ENCODE results near the gene MLLT1. TPM values are rescaled to one million over a fixed set of nuclear protein-coding genes. Genes with fewer than 3 reads are reported as not detected.

The MLLT1 gene
- total and polyA plus RNA-seq, 10 of the 15 experiments (the other 5 are each of a cell fraction or from before 2014, with no cell fraction given): 0.16 to 61.1 (median 8.5) TPM

DNA sequence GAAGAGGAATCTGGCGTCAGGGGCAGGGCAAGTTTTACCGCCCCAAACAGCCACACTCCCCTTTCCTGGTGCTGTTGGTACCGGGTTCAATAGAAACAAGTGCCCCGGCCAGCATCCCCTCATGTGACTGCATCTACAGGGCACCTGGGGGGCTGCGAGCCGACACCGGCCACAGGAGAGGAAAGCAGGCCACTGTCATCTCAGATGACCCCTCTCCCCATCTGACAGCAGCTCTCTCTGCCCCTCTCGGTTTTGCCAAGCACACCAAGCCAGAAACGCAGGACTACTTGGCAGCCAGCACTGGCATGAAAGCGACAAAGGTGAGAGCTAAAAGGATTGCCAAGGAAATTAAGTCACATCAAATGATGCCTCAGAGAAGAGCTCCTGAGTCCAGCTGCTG, 37.1 kb downstream of the MLLT1 start:
- H3K36me3 ChIP-seq (ENCODE audit: control insufficient read depth in 2 of 2, insufficient read depth in 2 of 2, low read length in 1 of 2): peaks cover 5 to 10% of the 10 kb centered on the region in 2 experiments; a peak in 3 of 4 replicates
- ChIA-PET CTCF (interaction anchor here (1.1 kb wide), 1 partner anchor 24 kb away, joined by 4 read pairs; no protein-coding TSS in a partner anchor), SMC1A (ENCODE audit: uncharacterized antibody, unreplicated experiment) (no interaction called here), RAD21 (ENCODE audit: unreplicated experiment) (no interaction called here), POLR2A (interaction anchor here (0.6 kb wide), 1 partner anchor 24 kb away, joined by 3 read pairs; no protein-coding TSS in a partner anchor)
- WGBS (ENCODE audit: insufficient coverage, insufficient replicate concordance, low lambda C conversion rate, missing lambda C conversion rate): 92% methylated on average over 10 of the region's 10 CpGs
- peaks cover 18% of the 10 kb centered on the region for H3K4me1 ChIP-seq (ENCODE audit: control insufficient read depth, insufficient read depth, low read length)
- in situ Hi-C loops (cut with MboI) (no loop called here), intact Hi-C loops (cut with micrococcal nuclease; ENCODE audit: unreplicated experiment) (no loop called here)
- no TSS peak for BruUV-seq (replicated peaks)
- FAIRE-seq (no peak), ATAC-seq (no peak), DNase-seq (ENCODE audit: low read depth, low spot score) (no peak)
- H3K27ac ChIP-seq (ENCODE audit: control insufficient read depth, insufficient read depth): no peak overlapping the region
- H2AFZ ChIP-seq (ENCODE audit: control insufficient read depth, low read depth, low read length): no peak overlapping the region
- no peak overlapping the region for H3K4me3 ChIP-seq
- TF ChIP-seq NBN (IDR thresholded peaks at IDR 0.05) (no peak), POLR2AphosphoS5 (IDR thresholded peaks at IDR 0.05; ENCODE audit: low read length) (no peak), ATF7 (IDR thresholded peaks at IDR 0.05; ENCODE audit: low read depth) (no peak)
- peaks cover 48% of the 10 kb centered on the region for H3K79me2 ChIP-seq (ENCODE audit: control insufficient read depth, insufficient read depth, low read length)
- peaks cover 12% of the 10 kb centered on the region; the same call in 2 of the 3 replicates for H3K9me3 ChIP-seq (replicated peaks; ENCODE audit: control insufficient read depth, insufficient read depth, low read length)
- H4K20me1 ChIP-seq (ENCODE audit: control insufficient read depth, insufficient read depth): no peaks in the 10 kb centered on the region
- no peak overlapping the region for H3K4me2 ChIP-seq (ENCODE audit: control insufficient read depth, insufficient read depth)
- H3K9ac ChIP-seq (ENCODE audit: control insufficient read depth, insufficient read depth, low read length): no peak overlapping the region
- no peaks in the 10 kb centered on the region for H3K27me3 ChIP-seq (replicated peaks in 1 of 2; ENCODE audit: control insufficient read depth in 2 of 2, insufficient read depth in 2 of 2, low read length in 1 of 2)

DNA sequence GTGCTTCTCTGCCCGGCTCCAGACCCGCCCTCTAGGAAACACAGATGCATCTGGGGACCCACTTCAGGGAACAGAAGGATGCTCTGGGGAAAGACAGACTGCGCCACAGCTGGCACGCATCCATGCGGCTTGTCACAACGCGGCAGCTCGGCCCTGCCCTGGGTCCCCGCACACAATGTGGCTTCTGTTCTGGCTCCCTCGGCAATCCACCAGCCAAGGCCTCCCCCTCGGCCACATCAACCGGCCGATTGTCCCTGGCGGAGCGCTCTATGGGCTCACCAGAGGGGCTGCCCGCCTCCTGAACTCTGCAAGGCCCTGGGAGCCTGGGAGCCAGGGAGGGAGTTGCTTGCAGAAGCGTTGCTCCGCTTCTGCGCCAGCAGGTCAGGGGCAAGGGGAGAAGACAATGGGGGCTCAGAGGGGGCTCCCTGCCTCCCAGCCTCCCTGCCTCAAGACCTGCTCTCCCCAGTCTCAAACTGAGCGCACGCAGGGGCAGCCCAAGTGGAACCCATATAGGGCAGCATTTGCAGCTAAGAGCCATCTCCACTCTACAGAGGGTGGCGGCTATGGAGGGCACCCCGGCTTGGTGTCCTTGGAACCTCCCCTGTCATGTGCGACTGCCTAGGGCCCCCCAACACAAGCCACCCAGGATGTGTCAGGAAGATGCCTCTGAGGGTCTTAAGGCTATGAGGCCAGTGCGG, 37.9 kb downstream of the MLLT1 start:
- ATAC-seq (no peak), FAIRE-seq (no peak), DNase-seq (ENCODE audit: low read depth, low spot score) (no peak)
- Histone ChIP-seq H3K27me3 (replicated peaks in 1 of 2; ENCODE audit: control insufficient read depth in 2 of 2, insufficient read depth in 2 of 2, low read length in 1 of 2) (no peaks in the 10 kb centered on the region), H3K36me3 (ENCODE audit: control insufficient read depth in 2 of 2, insufficient read depth in 2 of 2, low read length in 1 of 2) (peaks cover under 1 to 9% of the 10 kb centered on the region in 2 experiments; a peak in 3 of 4 replicates), H3K4me1 (ENCODE audit: control insufficient read depth, insufficient read depth, low read length) (peaks cover 18% of the 10 kb centered on the region), H3K9ac (ENCODE audit: control insufficient read depth, insufficient read depth, low read length) (no peak overlapping the region), H3K9me3 (replicated peaks; ENCODE audit: control insufficient read depth, insufficient read depth, low read length) (peaks cover 10% of the 10 kb centered on the region; the same call in 2 of the 3 replicates), H4K20me1 (ENCODE audit: control insufficient read depth, insufficient read depth) (no peaks in the 10 kb centered on the region), H3K4me3 (no peak overlapping the region), H3K27ac (ENCODE audit: control insufficient read depth, insufficient read depth) (no peak overlapping the region), H2AFZ (ENCODE audit: control insufficient read depth, low read depth, low read length) (no peak overlapping the region), H3K79me2 (ENCODE audit: control insufficient read depth, insufficient read depth, low read length) (peaks cover 45% of the 10 kb centered on the region), H3K4me2 (ENCODE audit: control insufficient read depth, insufficient read depth) (no peak overlapping the region)
- WGBS (ENCODE audit: insufficient coverage, insufficient replicate concordance, low lambda C conversion rate, missing lambda C conversion rate): 96% methylated on average over 23 of the region's 25 CpGs
- ChIA-PET POLR2A (interaction anchor here (0.5 kb wide), 1 partner anchor 115 kb away, joined by 3 read pairs; no protein-coding TSS in a partner anchor), CTCF (no interaction called here), SMC1A (ENCODE audit: uncharacterized antibody, unreplicated experiment) (no interaction called here), RAD21 (ENCODE audit: unreplicated experiment) (no interaction called here)
- intact Hi-C loops (cut with micrococcal nuclease; ENCODE audit: unreplicated experiment) (no loop called here), in situ Hi-C loops (cut with MboI) (no loop called here)
- BruUV-seq (replicated peaks): no TSS peak
- TF ChIP-seq HDAC2 (IDR thresholded peaks at IDR 0.05) (no peak), SUZ12 (IDR thresholded peaks at IDR 0.05; ENCODE audit: unreplicated experiment) (no peak), MXI1 (IDR thresholded peaks at IDR 0.05; ENCODE audit: low read depth, low read length) (no peak), ASH2L (IDR thresholded peaks at IDR 0.05; ENCODE audit: borderline replicate concordance, low read depth) (no peak), ZNF274 (IDR thresholded peaks at IDR 0.05; ENCODE audit: insufficient read depth, insufficient read length) (no peak), ZZZ3 (IDR thresholded peaks at IDR 0.05; ENCODE audit: control insufficient read depth, insufficient read length, low read depth) (no peak), NR2C1 (IDR thresholded peaks at IDR 0.05) (no peak), NFYA (IDR thresholded peaks at IDR 0.05; ENCODE audit: borderline replicate concordance, low read depth, low read length) (no peak), IKZF2 (IDR thresholded peaks at IDR 0.05) (no peak), CHD2 (IDR thresholded peaks at IDR 0.05; ENCODE audit: borderline replicate concordance, low read depth, low read length) (no peak), MEF2A (IDR thresholded peaks at IDR 0.05; ENCODE audit: insufficient read depth, low read depth, low read length) (no peak), ZNF217 (IDR thresholded peaks at IDR 0.05) (no peak), TCF7 (IDR thresholded peaks at IDR 0.05; ENCODE audit: borderline replicate concordance) (no peak), ATF7 (IDR thresholded peaks at IDR 0.05; ENCODE audit: low read depth) (no peak)
- TF ChIP-seq, protein P1, sequence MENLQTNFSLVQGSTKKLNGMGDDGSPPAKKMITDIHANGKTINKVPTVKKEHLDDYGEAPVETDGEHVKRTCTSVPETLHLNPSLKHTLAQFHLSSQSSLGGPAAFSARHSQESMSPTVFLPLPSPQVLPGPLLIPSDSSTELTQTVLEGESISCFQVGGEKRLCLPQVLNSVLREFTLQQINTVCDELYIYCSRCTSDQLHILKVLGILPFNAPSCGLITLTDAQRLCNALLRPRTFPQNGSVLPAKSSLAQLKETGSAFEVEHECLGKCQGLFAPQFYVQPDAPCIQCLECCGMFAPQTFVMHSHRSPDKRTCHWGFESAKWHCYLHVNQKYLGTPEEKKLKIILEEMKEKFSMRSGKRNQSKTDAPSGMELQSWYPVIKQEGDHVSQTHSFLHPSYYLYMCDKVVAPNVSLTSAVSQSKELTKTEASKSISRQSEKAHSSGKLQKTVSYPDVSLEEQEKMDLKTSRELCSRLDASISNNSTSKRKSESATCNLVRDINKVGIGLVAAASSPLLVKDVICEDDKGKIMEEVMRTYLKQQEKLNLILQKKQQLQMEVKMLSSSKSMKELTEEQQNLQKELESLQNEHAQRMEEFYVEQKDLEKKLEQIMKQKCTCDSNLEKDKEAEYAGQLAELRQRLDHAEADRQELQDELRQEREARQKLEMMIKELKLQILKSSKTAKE (IDR thresholded peaks at IDR 0.05; ENCODE audit: low read depth, poor library complexity, severe bottlenecking): no peak
